Skin of body (tissue), 2 donors: ENCODE measurements around the gene LHFPL2. TPM values are rescaled to one million over a fixed set of nuclear protein-coding genes. Genes with fewer than 3 reads are reported as not detected.
"Not testable (repeated sequence)": the region's sequence is repeated elsewhere in the genome, so short reads cannot be mapped to it uniquely, and the experiment has no call there.

ENCODE experiments used
- DNase-seq: peaks from one replicate; lab custom pipeline; 2025; lab: John Stamatoyannopoulos, UW
- total RNA-seq: library from RNA; depleted of rRNA; stranded (reverse); fragments of >200 nt; gene quantifications from one replicate; pipeline ENCODE4 v1.2.3, GENCODE V29; 2014

The LHFPL2 gene
- total RNA-seq, 1 donor from 2014 or later, result 75.7 TPM

- DNase-seq, result no peak
These were observed 27.3 kb downstream of the LHFPL2 start for GRCh38 chr5:78621291-78621738.

DNA sequence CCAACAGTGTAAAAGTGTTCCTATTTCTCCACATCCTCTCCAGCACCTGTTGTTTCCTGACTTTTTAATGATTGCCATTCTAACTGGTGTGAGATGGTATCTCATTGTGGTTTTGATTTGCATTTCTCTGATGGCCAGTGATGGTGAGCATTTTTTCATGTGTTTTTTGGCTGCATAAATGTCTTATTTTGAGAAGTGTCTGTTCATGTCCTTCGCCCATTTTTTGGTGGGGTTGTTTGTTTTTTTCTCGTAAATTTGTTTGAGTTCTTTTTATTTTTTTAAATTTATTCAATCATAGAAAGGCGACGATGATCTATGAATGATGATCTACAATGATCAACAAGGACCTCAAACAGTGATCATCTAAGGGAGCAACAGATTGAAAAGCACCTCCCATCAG lies 28.5 kb downstream of the LHFPL2 start:
- DNase-seq, result not testable (repeated sequence)

GRCh38 chr5:78618303-78618702 lies 30.3 kb downstream of the LHFPL2 start:
- DNase-seq, result no peak

DNA sequence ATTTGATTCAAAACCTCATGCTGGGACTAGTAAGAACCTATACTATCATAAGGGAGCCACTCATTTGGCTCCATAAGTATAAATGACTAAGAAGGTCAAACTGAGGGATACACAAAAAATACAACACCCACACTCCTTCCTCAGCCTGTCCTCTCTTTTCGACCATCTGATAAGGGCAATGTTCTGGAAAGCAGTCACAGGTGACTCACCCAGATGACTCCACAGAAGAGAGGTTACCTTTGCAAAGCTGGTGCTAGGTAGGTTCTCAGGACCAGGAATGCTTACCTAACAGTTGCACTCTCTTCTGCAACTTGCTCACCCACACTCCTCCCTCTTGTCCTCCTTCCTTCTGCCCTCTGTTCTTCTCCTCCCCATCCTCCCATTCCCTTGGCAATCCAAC lies 32.9 kb downstream of the LHFPL2 start:
- no peak for DNase-seq

- no peak for DNase-seq
These were observed 33.8 kb downstream of the LHFPL2 start for GRCh38 chr5:78614816-78615215.

DNA sequence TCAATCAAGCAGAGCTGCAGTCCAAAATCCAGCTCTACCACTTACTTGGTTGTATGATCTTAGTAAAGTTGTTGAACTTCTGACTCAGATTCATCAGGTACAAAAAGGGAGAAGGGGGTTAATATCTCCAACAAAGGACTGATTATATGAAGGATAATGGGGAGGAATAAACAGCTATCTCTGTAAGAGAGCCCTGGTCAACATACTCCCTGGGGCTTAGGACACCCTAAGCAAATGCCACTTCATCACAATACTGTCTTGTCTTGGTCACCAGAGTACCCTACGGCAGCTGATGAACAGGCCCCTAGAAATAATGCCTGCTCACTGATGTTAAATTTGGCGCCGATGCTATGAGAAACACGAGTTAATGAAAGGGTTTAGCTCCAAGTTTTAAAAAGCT lies 34.8 kb downstream of the LHFPL2 start:
- DNase-seq, result no peak

DNA sequence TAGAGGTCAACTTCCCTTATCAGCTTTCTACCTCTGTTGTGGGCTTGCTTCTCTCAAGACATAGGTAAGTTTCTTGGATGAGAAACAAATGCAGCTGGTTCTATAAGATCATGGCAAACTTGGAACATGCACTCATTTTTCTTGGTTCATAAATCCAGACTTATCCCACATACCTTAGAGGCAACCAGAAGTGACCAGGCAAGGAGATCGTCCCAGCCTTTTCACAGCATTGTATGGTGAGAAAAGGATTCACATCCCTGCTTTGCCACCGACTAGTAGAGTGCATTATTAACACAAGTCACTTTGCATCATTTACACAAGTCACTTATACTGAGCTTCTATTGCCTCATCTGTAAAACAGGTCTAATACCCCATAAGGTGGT lies 35.4 kb downstream of the LHFPL2 start:
- DNase-seq, result no peak

DNA sequence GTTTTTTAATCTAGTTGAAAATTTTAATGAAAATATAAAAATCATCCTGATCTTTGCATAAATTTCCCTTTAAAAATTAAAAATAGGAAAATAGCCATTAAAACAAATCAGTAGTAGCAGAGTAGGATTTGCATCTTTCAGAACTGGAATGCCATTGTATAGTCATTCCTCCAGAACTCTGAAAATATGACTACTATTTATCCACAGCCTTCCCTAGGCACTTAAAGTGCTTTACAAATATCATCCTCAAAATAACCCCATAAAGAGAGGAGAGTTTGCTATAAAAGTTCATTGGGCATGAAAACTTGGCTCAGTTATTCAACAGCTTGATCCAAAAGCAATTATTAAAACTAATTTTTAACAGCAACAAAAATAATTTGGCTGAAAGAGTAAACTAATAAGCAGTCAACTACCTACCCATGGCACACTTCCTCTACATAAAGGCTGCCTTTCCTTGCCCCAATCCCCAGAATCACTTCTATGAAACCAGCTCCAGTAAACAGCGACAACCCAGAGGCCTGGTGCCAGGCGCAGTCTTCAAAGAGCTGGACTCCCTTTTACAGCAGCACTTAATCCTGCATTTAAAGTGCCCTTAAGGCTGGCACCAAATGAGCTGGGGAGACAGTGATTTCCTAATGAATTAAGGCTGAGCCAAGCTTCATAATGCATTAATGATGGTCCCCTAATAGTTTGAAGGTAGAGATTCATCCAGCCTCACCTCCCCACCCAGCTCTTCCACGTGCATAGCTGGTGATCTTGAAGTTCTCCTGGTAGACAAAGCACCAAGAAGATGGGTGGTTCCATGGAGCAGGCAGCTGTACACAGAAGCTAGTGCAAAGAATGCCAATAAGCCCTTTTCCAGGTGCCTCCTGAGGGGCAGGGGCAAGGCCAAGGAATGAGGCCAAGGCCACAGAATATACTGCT lies 36.1 kb downstream of the LHFPL2 start:
- no peak for DNase-seq

GRCh38 chr5:78611126-78611605 lies 37.4 kb downstream of the LHFPL2 start:
- DNase-seq, result no peak

- no peak for DNase-seq
These were observed 37.9 kb downstream of the LHFPL2 start for GRCh38 chr5:78610636-78611035.

DNA sequence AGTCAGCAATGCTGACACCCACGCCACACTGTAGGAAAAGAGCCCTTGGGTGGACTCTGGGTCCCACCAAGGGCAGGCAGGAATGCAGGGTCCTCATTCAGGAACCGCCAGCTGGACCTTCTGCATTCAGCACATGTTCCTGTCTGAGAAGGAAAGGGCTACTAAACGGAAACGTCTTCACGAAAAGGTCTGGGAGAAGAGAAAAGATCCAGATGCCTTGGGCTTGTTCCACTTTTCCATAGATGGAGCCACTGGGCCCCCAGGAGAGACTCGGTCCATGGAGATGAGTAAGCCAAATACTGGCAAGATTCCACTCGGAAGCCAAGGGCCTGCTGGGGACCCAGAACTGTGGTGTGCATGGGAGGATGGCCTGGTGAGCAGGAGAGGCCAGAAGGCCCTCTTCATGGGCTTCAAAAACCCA lies 38.4 kb downstream of the LHFPL2 start:
- DNase-seq, result no peak

DNA sequence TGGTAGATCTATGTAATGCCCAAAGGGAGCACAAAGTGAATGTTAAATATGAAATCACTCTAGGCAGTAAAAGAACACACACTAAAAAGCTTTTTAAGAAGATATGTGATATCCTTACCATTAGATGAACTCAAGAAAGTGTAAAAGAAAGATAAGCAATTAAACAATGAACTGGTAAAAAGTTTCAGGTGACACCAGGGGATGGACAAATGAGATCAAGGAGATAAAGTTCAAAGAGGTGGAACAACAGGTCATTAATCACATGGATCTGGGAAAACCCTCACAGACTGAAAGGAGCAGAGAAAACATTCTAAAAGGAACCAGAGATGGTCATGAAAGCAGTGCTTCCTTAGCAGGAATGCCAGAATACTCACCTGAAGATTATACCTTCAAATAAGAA lies 40.7 kb downstream of the LHFPL2 start:
- DNase-seq, result no peak

DNA sequence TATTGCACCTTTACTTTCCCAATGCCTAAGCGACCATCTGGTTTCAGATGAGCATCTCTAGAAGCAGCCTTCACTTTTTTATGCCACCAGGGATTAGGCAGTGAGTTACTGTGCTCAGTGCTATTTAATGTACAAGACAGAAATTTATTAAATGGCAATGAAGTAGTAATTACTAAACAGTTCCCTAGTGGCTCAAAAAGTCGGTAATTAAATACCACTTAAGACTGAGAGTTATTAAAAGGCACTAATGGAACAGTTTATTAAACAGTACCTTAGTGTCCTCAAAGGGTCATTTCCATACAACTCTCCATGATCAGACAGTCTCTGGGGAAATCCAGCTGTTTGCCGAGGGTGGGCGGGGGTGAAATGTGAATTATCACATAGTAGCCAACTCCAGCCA lies 42.3 kb downstream of the LHFPL2 start:
- DNase-seq, result no peak

DNA sequence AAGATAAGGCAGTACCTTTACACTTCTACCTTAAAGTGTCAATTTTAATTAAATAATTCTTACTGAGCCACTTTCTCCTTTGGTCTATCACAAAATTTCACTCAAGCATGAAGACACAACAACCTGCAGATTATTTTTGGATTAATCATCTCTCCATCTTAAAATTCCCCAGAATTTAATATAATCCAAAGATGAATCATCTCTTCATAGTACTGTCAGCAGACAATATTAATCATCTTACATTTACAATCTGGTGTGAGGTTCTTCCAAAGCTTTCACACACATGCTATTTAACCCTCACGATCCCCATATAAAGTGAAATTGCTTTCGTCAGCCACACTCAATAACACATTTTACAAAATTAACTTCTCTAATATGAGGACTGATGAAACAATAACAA lies 43.0 kb downstream of the LHFPL2 start:
- no peak for DNase-seq

- DNase-seq, result no peak
These were observed 43.8 kb downstream of the LHFPL2 start for GRCh38 chr5:78604689-78605285.

- no peak for DNase-seq
These were observed 44.9 kb downstream of the LHFPL2 start for GRCh38 chr5:78603636-78604175.

DNA sequence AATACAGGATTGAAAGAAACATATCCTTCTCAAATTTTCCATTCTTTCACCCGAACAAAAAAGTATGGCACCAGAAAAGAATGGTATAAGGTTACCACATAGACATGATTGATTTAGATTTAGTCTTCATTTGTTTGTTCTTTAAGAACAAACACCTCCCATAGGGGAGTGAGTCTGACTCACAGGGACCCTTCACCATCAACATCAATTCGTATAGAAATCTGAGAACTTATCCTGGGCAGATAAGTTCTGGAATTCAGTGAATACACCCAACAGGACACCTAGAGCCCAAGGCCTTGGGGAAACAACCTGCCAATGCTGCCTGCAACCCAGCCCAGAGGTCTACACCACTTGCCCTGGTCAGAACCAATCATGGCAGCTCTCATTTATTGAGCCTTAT lies 46.2 kb downstream of the LHFPL2 start:
- no peak for DNase-seq

GRCh38 chr5:78601559-78602314 lies 46.8 kb downstream of the LHFPL2 start:
- DNase-seq, result peak; percentile 75

GRCh38 chr5:78600687-78601414 lies 47.7 kb downstream of the LHFPL2 start:
- peak; percentile 60 for DNase-seq

GRCh38 chr5:78598973-78599372 lies 49.6 kb downstream of the LHFPL2 start:
- DNase-seq, result no peak

DNA sequence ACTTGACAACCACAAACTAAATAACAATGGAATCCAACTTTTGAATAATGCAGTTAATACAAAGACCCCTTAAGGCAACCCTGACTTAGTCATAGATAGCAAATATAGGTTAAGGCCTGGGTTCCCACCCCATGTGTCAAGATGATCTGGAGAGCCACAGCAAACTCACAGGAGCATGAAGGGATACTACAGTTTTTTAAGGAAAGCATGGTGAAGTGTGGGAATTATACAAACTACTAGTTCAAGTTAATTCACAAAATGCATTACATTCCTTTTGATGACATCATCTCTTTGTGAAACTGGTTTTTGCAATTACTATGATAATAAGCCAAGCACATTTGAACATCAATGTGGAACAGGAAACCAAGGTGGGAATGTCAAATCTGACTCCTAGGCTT lies 50.6 kb downstream of the LHFPL2 start:
- DNase-seq, result no peak
